A673 (cell line): ENCODE results near the gene UBL4B.

Experiments used
- EZH2 ChIP-seq: fragments of 200-600 bp; sonication (generic); IDR thresholded peaks from 2 replicates; pipeline ENCODE4 v1.6.1; 2017; ENCODE audit warnings: borderline replicate concordance, low read depth, mild to moderate bottlenecking, mixed read lengths, antibody characterized with exemption, low read length; ENCODE audit not compliant: poor library complexity, severe bottlenecking
- TF ChIP-seq, protein P1 (sequence below): fragments of 300-800, 200-600 bp; sonication (generic); conservative IDR thresholded peaks from 2 replicates; pipeline ENCODE4 v1.5.1; 2017; ENCODE audit warnings: low read depth, mild to moderate bottlenecking, antibody characterized with exemption, low read length, moderate library complexity, mixed read lengths

GRCh38 chr1:110086961-110087360 is 25.3 kb upstream of the UBL4B start:
- no peak for TF ChIP-seq EZH2
- TF ChIP-seq, protein P1, sequence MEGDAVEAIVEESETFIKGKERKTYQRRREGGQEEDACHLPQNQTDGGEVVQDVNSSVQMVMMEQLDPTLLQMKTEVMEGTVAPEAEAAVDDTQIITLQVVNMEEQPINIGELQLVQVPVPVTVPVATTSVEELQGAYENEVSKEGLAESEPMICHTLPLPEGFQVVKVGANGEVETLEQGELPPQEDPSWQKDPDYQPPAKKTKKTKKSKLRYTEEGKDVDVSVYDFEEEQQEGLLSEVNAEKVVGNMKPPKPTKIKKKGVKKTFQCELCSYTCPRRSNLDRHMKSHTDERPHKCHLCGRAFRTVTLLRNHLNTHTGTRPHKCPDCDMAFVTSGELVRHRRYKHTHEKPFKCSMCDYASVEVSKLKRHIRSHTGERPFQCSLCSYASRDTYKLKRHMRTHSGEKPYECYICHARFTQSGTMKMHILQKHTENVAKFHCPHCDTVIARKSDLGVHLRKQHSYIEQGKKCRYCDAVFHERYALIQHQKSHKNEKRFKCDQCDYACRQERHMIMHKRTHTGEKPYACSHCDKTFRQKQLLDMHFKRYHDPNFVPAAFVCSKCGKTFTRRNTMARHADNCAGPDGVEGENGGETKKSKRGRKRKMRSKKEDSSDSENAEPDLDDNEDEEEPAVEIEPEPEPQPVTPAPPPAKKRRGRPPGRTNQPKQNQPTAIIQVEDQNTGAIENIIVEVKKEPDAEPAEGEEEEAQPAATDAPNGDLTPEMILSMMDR, result no peak
